Measurements from ENCODE around the gene PLAC1. TPM values are rescaled to one million over a fixed set of nuclear protein-coding genes. Genes with fewer than 3 reads are reported as not detected.

PLAC1 gene
- total RNA-seq, 1 experiment from 2014 or later, result 0.47 TPM

GRCh38 chrX:134636851-134637250 lies 21.4 kb downstream of the PLAC1 start:
- no peak for DNase-seq (ENCODE audit: low spot score)
- in situ Hi-C loops (cut with HindIII; ENCODE audit: low sequenced_read_pairs), result no loop called here

- DNase-seq (ENCODE audit: low spot score), result no peak
- in situ Hi-C loops (cut with HindIII; ENCODE audit: low sequenced_read_pairs), result no loop called here
Measured at GRCh38 chrX:134634691-134635090, 23.6 kb downstream of the PLAC1 start.

DNA sequence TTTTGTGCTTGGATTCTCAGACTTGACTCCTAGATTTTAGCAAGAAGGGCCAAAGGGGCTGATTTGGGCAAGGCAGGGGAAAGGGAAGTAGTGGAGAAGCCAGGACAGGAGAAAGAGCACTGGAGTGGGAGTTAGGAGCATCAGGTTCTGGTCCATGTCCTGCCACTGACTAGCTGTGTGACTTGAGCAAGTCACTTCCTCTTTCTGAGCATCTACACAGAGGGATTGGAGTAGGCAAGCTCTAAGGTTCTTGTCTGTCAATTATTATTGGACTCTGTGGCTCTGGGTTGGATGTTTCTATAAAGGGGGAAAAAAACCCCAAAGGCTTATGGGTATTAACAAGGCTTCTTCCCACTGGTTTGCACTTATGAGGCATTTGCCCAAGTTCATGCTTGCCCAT lies 24.4 kb downstream of the PLAC1 start:
- no peak for DNase-seq (ENCODE audit: low spot score)
- in situ Hi-C loops (cut with HindIII; ENCODE audit: low sequenced_read_pairs), result no loop called here

DNA sequence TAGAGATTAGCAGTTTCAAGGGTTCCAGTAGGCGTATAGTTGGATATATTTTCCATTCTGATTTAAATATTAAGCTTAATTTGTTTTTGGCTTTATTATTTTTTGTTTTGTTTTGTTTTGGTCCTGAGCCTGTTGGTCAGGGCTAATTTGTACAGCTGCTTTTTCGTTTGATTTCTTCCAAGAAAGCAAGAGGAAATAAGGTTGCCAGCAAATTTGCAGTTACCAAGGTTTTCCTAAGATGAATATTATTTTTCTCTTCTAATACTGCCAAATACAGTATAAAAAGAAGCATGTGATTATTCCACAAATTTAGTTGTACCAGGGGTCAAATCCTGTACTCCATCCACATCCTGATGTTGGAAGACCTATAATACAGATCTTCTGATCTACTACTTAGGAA lies 24.9 kb downstream of the PLAC1 start:
- no peak for DNase-seq (ENCODE audit: low spot score)
- in situ Hi-C loops (cut with HindIII; ENCODE audit: low sequenced_read_pairs), result no loop called here

DNA sequence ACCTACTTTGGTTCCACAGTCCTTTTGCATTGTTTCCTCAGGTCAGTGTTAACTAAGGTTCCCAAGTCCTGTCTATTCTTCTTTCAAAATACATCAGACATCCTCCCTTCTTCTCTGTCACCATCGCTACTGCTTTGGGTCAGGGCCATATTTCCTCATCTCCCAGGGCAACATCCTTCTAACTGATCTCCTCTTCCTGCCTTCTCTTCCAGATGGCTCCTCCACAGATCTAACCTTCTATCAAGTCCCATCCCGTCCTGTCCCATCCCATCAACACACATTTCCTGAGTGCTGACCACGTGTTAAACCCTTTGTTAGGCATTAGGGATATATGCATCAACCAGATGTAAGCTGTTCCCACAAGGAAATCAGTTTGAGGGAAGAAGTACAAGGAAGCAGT lies 25.9 kb downstream of the PLAC1 start:
- DNase-seq (ENCODE audit: low spot score), result no peak
- in situ Hi-C loops (cut with HindIII; ENCODE audit: low sequenced_read_pairs), result no loop called here

DNA sequence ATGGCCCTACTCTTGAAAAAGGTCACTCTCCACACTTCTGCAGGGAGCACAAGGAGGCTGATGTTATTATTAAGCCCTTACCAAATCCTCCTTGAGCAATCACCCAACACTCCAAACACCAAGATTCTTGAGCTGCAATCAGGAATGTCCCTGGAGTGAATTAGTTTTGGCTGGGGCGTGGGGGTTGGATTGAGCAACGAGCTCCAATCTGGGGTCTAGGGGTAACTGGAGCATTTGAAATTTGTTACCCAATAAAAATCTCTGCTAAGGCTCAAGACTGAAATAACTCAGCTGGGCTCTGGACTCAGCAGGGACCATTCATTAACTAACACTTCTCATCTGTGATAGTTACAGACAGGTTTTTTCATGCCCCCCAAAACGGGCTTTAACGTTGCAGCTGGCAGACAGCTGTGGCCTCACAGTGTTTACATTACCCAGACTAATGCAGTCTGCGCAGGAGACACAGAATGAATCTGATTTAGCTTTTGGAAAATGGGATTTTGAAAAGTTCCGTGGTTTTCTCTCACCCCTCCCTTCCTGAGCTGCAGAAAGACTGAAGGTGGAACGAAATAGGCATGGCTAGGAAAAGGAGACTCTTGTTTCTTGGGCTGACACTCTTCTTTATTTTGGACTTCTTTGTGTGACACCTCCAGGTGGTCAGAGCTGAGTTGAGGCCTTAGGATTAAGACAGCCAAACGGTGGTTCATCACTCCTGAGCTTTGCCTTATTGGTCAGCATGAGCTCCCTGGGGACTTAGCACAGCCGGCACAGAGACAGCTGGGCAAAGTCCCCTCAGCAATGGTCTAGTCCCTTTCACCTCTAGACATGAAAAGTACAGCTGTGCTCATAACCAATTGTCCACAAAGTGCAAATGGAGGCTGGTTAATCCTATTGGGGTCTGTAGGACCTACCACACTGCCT lies 26.6 kb downstream of the PLAC1 start:
- no peak for DNase-seq (ENCODE audit: low spot score)
- in situ Hi-C loops (cut with HindIII; ENCODE audit: low sequenced_read_pairs), result no loop called here

DNA sequence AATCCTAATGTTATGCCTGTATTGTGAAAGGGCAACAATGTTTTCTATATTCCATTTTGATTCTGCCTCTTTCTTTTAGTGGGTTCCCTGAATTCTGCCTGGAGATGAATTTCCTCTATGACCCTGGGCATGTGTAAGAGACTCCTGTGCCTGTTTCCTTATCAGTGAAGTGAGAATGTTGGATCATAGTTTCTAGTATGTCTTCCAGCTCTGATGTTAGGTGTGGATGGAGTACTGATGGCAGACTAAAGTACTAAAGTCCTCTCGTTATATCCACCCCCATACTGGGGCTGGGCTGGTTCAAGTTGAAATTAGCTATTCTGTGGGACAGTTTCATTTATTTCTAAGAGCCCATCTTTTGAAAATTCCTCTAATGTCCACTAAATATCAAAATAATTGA lies 29.6 kb downstream of the PLAC1 start:
- in situ Hi-C loops (cut with HindIII; ENCODE audit: low sequenced_read_pairs), result no loop called here
- no peak for DNase-seq (ENCODE audit: low spot score)

DNA sequence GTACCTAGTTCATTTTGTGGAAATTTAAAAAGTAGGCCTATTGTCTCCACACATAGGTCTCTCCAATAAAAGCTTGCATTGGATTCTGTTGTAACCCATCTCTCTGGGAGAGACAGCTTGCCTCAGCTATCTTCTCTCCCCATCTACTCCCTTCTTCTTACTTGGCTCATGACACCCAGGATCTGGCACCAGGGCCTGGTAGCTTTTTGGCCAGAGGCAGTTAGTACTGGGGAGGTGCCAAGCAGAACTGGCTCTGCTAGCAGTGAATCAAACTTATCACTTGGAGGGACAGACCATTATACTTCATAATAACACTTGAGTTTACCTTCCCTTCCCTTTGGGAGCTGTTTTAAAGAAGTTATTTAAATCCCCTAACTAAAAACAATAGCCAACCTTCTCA lies 31.8 kb downstream of the PLAC1 start:
- DNase-seq (ENCODE audit: low spot score), result no peak
- in situ Hi-C loops (cut with HindIII; ENCODE audit: low sequenced_read_pairs), result no loop called here

- DNase-seq (ENCODE audit: low spot score), result no peak
- in situ Hi-C loops (cut with HindIII; ENCODE audit: low sequenced_read_pairs), result no loop called here
Measured at GRCh38 chrX:134625315-134625718, 33.0 kb downstream of the PLAC1 start.

- DNase-seq (ENCODE audit: low spot score), result no peak
- in situ Hi-C loops (cut with HindIII; ENCODE audit: low sequenced_read_pairs), result no loop called here
Measured at GRCh38 chrX:134624046-134624430, 34.2 kb downstream of the PLAC1 start.

DNA sequence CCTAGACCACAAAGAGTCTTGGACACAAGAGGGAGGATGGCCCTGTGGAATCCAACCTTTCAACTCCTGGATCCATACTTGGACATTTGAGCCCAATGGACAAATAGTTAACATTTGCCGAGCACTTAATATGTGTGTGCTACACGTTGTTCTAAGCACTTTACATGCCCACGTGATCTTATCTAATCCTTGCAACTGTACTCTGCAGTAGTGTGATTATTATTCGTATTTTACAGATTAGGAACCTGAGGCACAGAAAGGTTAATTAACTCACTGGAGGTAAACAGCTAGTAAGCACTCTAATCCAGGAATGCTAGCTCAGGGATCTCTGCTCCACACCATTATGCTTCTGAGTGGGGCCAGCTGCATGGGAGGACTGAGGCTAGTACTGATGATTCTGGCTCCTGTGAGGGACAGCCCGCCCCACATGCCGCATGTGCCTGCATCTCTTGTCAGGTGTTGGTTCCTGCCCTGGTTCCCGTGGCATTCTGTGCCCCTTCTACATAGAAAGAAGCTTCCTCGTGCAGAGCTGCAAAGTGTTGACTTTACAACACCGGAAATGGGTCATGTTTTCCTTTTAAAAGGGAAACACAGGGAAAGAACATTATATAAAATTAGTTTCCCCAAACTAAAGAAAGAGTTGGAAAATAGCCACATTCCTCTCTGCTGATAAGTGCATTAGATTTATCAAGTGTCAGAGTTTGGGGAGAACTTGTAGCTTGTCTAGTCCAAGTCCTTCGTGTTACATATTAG lies 34.8 kb downstream of the PLAC1 start:
- DNase-seq (ENCODE audit: low spot score), result no peak
- in situ Hi-C loops (cut with HindIII; ENCODE audit: low sequenced_read_pairs), result no loop called here

GRCh38 chrX:134622813-134623185 lies 35.5 kb downstream of the PLAC1 start:
- in situ Hi-C loops (cut with HindIII; ENCODE audit: low sequenced_read_pairs), result no loop called here
- DNase-seq (ENCODE audit: low spot score), result no peak

DNA sequence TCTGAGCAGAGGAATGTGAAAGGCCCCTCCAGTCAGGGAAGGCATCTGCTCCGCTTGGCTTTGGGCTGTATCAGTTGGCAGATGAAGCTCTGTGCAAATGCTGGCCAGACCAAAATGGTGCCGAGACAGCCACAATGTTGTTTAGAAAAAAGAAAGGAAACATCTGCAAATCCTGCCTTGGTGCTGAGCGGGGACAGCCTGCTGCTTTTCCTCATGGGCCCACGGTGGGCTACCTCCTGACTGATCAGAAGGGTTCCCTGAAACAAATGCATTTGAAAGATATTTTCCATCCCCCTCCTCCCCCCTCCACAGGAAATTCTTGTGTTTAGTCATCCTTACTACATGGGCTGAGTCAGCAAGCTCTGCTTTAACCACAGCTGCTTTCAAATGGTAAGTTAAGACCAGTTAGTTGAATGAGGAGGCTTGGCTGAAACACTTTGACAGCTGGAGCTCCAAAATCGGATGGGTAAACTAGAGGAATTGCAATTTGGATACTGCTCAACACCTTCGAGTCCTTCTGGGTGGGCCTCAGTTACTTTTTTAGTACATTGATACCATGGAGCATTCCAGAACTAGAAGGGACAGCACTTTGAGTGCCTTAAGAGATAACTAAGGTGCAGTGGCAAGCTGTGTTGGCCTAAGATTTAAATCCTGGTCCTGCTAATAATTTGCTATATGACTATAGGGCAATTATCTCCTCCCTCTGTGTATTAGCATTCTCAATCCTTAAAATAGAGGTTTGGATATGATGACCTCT lies 36.0 kb downstream of the PLAC1 start:
- in situ Hi-C loops (cut with HindIII; ENCODE audit: low sequenced_read_pairs), result no loop called here

GRCh38 chrX:134619838-134620237 lies 38.4 kb downstream of the PLAC1 start:
- in situ Hi-C loops (cut with HindIII; ENCODE audit: low sequenced_read_pairs), result no loop called here
- DNase-seq (ENCODE audit: low spot score), result no peak

More for the DNA sequence above, 36.0 kb downstream of the PLAC1 start:
- DNase-seq (ENCODE audit: low spot score), result no peak

DNA sequence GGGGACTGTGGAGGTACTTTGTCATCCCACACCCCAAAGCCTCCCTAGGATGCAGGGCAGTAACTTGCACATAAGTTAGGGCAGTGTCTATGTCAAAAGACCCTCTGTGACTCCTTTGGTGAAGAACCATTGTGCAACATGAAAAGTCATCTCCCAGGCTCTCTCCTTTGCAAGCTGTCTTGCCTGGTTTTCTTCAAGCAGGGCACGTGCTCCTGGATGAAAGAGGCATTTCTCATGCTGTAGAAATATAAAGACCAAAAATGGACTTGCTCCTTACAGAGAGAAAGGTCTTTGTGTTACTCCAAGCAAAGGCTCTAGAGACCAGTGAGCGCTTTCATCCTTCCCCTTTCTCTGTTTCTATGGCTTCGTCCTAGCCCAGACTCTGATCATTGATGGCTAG lies 44.9 kb downstream of the PLAC1 start:
- no peak for DNase-seq (ENCODE audit: low spot score)

DNA sequence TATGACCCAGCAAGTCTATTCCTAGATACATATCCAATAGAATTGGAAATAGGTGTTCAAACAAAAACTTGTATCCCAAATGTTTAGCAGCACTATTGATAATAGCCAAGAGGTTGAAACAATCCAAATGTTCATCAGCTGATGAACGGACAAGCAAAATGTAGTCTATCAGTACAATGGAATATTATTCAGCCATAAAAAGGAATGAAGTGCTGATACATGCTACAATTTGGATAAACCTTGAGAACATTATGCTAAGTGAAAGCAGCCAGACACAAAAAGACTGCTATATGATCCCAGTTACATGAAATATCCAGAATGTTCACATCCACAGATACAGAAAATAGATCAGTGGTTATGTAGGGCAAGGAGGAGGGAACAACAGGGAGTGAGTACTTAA lies 50.1 kb downstream of the PLAC1 start:
- in situ Hi-C loops (cut with HindIII; ENCODE audit: low sequenced_read_pairs), result no loop called here
- no peak for DNase-seq (ENCODE audit: low spot score)

More for the DNA sequence above, 44.9 kb downstream of the PLAC1 start:
- in situ Hi-C loops (cut with HindIII; ENCODE audit: low sequenced_read_pairs), result no loop called here

DNA sequence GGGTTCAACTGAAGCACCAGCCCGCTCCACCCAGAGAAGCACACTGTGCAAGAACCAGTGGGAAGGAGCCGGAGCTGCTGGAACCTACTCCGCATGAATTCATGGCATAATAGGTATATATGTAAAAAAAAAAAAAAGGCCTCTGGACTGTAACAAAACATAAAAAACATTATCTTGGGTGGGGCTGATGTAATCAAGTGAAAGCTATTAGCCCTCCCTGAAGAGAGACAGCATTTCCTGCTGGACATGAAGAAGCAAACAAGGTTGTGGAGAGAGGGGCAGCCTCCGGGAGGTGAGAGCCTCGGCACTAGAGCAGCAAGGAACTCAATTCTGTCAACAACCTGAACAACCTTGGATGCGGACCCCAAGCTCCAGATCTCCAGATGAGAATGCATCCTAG lies 50.7 kb downstream of the PLAC1 start:
- in situ Hi-C loops (cut with HindIII; ENCODE audit: low sequenced_read_pairs), result no loop called here
- DNase-seq (ENCODE audit: low spot score), result no peak

DNA sequence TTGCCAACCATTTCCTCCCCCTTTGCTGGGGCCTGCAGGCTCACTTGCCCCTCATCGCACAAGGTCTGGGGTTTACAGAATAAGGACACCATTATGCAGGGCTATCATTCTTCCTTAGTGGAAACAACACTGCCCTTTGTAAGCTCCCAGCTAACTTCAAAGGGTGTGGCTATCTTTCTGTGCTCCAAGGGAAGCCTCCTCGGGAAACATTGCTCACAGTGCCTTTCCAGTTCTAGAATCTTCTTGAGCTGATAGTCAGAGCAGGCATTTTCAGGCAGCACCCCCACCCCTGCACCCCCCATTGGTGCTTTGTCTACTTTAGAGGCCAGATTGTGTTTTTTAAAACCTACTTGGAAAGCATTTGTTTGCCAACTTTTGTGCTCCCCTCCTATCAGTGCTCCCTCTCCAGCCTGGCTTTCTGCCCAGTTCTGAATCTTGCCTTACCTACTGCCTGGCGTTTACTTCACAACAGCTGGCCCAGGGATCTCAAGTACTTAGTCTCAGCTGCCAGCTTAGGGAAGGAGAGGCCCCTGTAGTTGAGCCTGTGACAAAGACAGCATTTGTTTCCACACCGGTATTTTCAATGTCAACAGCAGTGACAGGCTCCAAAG lies 53.5 kb downstream of the PLAC1 start:
- no peak for DNase-seq (ENCODE audit: low spot score)
- in situ Hi-C loops (cut with HindIII; ENCODE audit: low sequenced_read_pairs), result no loop called here

Data from G401 (cell line).